Measurements from ENCODE around the gene LIMCH1. TPM values are rescaled to one million over a fixed set of nuclear protein-coding genes. Genes with fewer than 3 reads are reported as not detected.
"Not testable (repeated sequence)": the region's sequence is repeated elsewhere in the genome, so short reads cannot be mapped to it uniquely, and the experiment has no call there.

Gene LIMCH1, protein sequence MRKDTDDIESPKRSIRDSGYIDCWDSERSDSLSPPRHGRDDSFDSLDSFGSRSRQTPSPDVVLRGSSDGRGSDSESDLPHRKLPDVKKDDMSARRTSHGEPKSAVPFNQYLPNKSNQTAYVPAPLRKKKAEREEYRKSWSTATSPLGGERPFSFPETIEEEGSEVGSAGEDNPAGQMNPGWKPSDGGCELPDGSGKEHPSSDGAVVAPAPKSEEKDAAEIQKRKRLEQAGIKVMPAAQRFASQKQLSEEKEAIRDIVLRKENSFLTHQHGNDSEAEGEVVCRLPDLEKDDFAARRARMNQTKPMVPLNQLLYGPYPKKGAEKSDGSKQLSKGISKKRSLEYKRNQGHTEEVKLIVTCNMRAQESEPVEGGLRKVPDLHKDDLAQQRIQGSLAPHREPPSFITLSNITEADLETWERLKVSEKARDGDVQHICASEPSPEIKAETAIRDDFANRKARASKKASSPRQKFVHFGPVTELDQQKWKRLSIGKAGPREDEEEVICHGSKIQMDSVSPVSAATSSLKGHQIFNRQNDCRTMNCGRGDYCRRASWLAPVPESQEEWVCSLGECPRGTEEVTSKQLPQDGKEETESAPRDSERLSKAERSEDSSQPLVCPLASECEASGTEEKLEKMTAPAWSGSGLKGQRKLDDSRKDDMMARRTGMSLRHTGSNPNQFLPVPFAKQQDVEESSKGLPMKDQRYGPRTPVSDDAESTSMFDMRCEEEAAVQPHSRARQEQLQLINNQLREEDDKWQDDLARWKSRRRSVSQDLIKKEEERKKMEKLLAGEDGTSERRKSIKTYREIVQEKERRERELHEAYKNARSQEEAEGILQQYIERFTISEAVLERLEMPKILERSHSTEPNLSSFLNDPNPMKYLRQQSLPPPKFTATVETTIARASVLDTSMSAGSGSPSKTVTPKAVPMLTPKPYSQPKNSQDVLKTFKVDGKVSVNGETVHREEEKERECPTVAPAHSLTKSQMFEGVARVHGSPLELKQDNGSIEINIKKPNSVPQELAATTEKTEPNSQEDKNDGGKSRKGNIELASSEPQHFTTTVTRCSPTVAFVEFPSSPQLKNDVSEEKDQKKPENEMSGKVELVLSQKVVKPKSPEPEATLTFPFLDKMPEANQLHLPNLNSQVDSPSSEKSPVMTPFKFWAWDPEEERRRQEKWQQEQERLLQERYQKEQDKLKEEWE (N-terminal part only)
- polyA plus RNA-seq (2011; rRNA removed): 0.71 and 1.1 TPM in 2 replicates
- 1.3 and 1.6 TPM in 2 replicates for polyA minus RNA-seq (2011; rRNA and poly(A)+ RNA removed)

DNA sequence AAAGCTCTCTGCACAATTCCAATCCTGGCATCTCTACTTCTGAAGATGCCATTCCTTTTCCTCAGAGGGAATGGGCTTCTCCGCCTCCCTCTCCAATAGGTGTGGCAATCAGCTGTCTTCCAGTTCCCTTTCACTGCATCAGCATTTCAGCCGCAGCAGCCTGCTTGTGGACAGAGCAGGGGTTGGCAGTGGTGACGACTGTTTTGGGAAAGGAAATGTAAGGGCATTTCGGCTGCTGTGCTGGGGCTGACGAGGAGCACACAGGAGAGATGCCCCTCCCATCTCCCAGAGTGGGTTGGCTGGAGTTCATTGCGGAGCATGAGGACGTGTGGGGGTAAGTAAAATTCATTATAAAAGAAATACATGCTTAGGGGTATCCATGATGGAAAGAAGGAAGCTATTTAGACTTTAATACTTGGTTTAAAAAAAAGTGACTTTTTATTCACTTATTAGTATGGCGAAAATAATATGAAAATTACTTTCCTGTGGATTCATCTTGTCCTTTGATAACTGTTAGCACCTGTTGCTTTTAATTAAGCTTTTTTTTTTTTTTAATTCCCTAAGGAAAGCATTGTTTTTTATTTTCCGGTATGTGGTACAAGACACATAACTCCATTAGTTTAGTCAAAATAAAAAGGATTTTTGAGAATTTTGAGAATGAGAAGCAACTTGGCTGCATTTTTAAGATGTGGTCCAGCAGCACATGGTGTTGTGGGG, at the start of gene LIMCH1:
Gene LIMCH1 (plus strand): TSS at position 141 of the 717 bp plus-strand sequence. CDS start 67,839 bp downstream, outside the sequence.
- Histone ChIP-seq H3K27me3 (ENCODE audit: control insufficient read depth, insufficient read depth, low read length) (no peaks in the 10 kb centered on the region), H3K9me3 (ENCODE audit: control insufficient read depth, insufficient read depth, low read length) (no peaks in the 10 kb centered on the region), H3K27ac (ENCODE audit: low read depth, low read length) (no peak within 1 kb of the TSS), H3K4me3 (ENCODE audit: low read depth, low read length) (no peak within 1 kb of the TSS)
- ChIA-PET POLR2A (no interaction called here), CTCF (no interaction called here)
- TF ChIP-seq, protein P1, sequence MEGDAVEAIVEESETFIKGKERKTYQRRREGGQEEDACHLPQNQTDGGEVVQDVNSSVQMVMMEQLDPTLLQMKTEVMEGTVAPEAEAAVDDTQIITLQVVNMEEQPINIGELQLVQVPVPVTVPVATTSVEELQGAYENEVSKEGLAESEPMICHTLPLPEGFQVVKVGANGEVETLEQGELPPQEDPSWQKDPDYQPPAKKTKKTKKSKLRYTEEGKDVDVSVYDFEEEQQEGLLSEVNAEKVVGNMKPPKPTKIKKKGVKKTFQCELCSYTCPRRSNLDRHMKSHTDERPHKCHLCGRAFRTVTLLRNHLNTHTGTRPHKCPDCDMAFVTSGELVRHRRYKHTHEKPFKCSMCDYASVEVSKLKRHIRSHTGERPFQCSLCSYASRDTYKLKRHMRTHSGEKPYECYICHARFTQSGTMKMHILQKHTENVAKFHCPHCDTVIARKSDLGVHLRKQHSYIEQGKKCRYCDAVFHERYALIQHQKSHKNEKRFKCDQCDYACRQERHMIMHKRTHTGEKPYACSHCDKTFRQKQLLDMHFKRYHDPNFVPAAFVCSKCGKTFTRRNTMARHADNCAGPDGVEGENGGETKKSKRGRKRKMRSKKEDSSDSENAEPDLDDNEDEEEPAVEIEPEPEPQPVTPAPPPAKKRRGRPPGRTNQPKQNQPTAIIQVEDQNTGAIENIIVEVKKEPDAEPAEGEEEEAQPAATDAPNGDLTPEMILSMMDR (IDR thresholded peaks at IDR 0.05; ENCODE audit: low read depth, low read length): no peak
- DNase-seq (ENCODE audit: low read depth, low spot score): no peak

DNA sequence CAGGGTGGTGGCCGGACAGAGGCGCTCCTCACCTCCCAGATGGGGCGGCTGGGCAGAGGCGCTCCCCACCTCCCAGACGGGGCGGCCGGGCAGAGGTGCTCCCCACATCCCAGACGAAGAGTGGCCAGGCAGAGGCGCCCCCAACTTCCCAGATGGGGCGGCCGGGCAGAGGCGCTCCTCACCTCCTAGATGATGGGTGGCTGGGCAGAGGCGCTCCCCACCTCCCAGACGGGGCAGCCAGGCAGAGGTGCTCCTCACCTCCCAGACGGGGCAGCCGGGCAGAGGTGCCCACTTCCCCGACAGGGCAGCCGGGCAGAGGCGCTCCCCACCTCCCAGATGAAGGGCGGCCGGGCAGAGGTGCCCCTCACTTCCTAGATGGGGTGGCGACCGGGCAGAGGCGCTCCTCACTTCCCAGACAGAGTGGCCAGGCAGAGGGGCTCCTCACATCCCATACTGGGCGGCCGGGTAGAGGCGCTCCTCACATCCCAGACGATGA, 46.8 kb upstream of the LIMCH1 start:
- H3K9me3 ChIP-seq (ENCODE audit: control insufficient read depth, insufficient read depth, low read length); H3K27me3 ChIP-seq (ENCODE audit: control insufficient read depth, insufficient read depth, low read length); CTCF ChIA-PET; DNase-seq (ENCODE audit: low read depth, low spot score); H3K27ac ChIP-seq (ENCODE audit: low read depth, low read length); H3K4me3 ChIP-seq (ENCODE audit: low read depth, low read length); POLR2A ChIA-PET: not testable (repeated sequence)

DNA sequence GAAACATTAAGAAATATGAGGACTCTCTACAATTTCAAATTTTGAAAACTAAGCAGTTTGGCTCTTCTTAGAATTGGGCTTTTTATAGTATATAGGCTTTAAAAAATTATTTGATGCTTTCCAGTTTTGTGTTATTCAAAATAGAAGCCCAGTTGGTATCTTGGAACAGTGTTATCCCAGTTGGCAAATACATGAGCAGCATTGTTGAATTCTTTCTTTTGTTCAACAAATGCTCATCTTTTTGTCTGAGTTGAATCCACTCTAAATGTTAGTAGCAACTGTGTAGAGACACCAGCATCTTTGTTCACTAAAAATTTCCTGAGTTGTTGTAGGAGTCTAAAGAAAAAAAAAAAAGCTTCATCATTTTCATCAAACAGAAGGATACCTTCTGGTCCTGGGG, 41.0 kb upstream of the LIMCH1 start:
- no peaks in the 10 kb centered on the region for H3K27me3 ChIP-seq (ENCODE audit: control insufficient read depth, insufficient read depth, low read length)
- ChIA-PET POLR2A (no interaction called here), CTCF (no interaction called here)

DNA sequence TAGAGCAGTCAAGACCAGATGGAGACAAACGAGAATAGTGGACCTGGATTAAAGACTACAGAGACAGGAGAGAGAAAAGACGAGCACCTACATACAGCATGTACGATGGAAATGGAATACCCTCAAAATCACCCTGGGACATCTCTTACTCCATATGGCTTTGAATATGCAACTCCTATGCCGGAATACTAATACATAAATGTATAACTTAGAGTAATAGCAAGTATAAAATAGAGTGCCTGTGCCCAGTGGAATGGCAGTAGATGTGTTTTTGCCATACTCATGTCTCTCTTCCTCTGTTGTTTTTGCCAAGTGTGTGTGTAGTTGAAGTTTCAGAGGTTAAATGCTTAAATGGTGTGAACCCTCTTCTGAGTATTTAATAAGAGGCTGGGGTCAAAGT, 39.8 kb upstream of the LIMCH1 start:
- TF ChIP-seq, protein P1 (IDR thresholded peaks at IDR 0.05; ENCODE audit: low read depth, low read length): no peak
- no peak overlapping the region for H3K27ac ChIP-seq (ENCODE audit: low read depth, low read length)
- CTCF ChIA-PET: no interaction called here
- H3K9me3 ChIP-seq (ENCODE audit: control insufficient read depth, insufficient read depth, low read length): no peaks in the 10 kb centered on the region
- H3K27me3 ChIP-seq (ENCODE audit: control insufficient read depth, insufficient read depth, low read length): no peaks in the 10 kb centered on the region
- H3K4me3 ChIP-seq (ENCODE audit: low read depth, low read length): no peak overlapping the region
- DNase-seq (ENCODE audit: low read depth, low spot score): no peak
- POLR2A ChIA-PET: no interaction called here

More for the DNA sequence above, 41.0 kb upstream of the LIMCH1 start:
- Histone ChIP-seq H3K27ac (ENCODE audit: low read depth, low read length) (no peak overlapping the region), H3K9me3 (ENCODE audit: control insufficient read depth, insufficient read depth, low read length) (no peaks in the 10 kb centered on the region), H3K4me3 (ENCODE audit: low read depth, low read length) (no peak overlapping the region)
- TF ChIP-seq, protein P1 (IDR thresholded peaks at IDR 0.05; ENCODE audit: low read depth, low read length): no peak
- no peak for DNase-seq (ENCODE audit: low read depth, low spot score)
